Heart right ventricle (tissue), 16 donors: ENCODE data around the gene PIEZO1. TPM values are rescaled to one million over a fixed set of nuclear protein-coding genes. Genes with fewer than 3 reads are reported as not detected.

Experiments used
- ATAC-seq, 8 donors: fragments of 200-7000 bp; cut with Tn5 transposase; one replicate each; pipeline ENCODE4 v1.9.1; 2020; ENCODE audit warnings: mild to moderate bottlenecking in 8 of 8, moderate library complexity in 8 of 8, moderate number of reproducible peaks in 1 of 8
- DNase-seq, 2 donors: peaks; one replicate each; pipeline ENCODE4 v3.0.0-alpha.2; 2020
- H3K27ac ChIP-seq, 10 donors: fragments of 200-600 bp; sonication (generic) in 2 of 10; one replicate each; pipeline versions ENCODE4 v1.5.0 to v1.8.0; 2020 to 2022; ENCODE audit warnings: mild to moderate bottlenecking in 3 of 10
- H3K27me3 ChIP-seq, 7 donors: fragments of 200-600 bp; one replicate each; pipeline ENCODE4 v1.8.0; 2021 to 2022; ENCODE audit warnings: mild to moderate bottlenecking in 2 of 7
- H3K36me3 ChIP-seq, 9 donors: fragments of 200-600 bp; sonication (generic) in 1 of 9; one replicate each; pipeline versions ENCODE4 v1.5.0 to v1.8.0; 2020 to 2022; ENCODE audit warnings: mild to moderate bottlenecking in 2 of 9
- H3K4me1 ChIP-seq, 9 donors: fragments of 200-600 bp; sonication (generic) in 1 of 9; one replicate each; pipeline versions ENCODE4 v1.5.0 to v1.8.0; 2020 to 2022; ENCODE audit warnings: mild to moderate bottlenecking in 4 of 9
- H3K4me3 ChIP-seq, 10 donors: fragments of 200-600 bp; sonication (generic) in 2 of 10; one replicate each; pipeline versions ENCODE4 v1.5.0 to v1.8.0; 2020 to 2022; ENCODE audit warnings: mild to moderate bottlenecking in 7 of 10, moderate library complexity in 2 of 10
- H3K9me3 ChIP-seq, 11 donors: fragments of 200-600 bp in 10 of 11; sonication (generic) in 2 of 11; one replicate each; pipeline versions ENCODE4 v1.5.0 to v1.8.0; 2013 to 2022; ENCODE audit warnings: mild to moderate bottlenecking in 2 of 11, control low read depth in 1 of 11, moderate library complexity in 1 of 11
- WGBS, 2 donors: extraction: QIAGEN DNeasy Blood & Tissue Kit; methylation state at CpG; one replicate each; pipeline ENCODE4 v1.1.7; 2013; ENCODE audit warnings: inconsistent platforms in 1 of 2; 5-methylcytosine and 5-hydroxymethylcytosine counted together
- intact Hi-C, 10 donors: fragments of 100-400 bp; cut with DNase I; formaldehyde crosslinking; loops; one replicate each; pipeline versions ENCODE4 v1.11.1 to v1.14.2; 2022
- polyA plus RNA-seq, 2 donors: library from polyadenylated mRNA; stranded (reverse); fragments of 200-250 nt; gene quantifications; one replicate each; pipeline ENCODE4 v1.2.3, GENCODE V29; 2013
- total RNA-seq, 10 donors: library from RNA; stranded (reverse); fragmentation: NEBNext Ultra II Directional in 3 of 10; extraction: Animal tissue kit (Norgen Biotek cat#: 25700) in 3 of 10; gene quantifications; one replicate each; pipeline versions ENCODE4 v1.2.1 to v1.2.4, GENCODE V29; 2021 to 2023
- TF ChIP-seq, protein P1 (sequence below), 9 donors: fragments of 200-600 bp; sonication (generic) in 2 of 9; IDR thresholded peaks; one replicate each; pipeline versions ENCODE4 v1.5.0 to v1.8.0; 2021 to 2022; ENCODE audit warnings: antibody characterized with exemption in 9 of 9, mild to moderate bottlenecking in 5 of 9, moderate library complexity in 1 of 9
- donor health status: Arrhythmogenic right ventricular cardiomyopathy.
- donor health status: ischemic (EF 13 %, LVEDD 7.1; RV severe dilation, severe dysfunction).
- donor health status: healthy with polysubstance abuse.
- donor health status: DM: no; HTN: yes; CAD: no.
- donor health status: DM: no; HTN: no; CAD: no.
- donor health status: ischemic (EF 25% LVEDD 6.9; RV normal size, moderate dysfunction).
- donor health status: ischemic (EF 25% LVEDD 5.7; RV mildly dilated, moderate dysfunction).
- donor health status: healthy.
- donor health status: DM: yes; HTN: yes; CAD: no.
- donor health status: Ischemic cardiomyopathy.
- donor health status: ischemic (EF 35%, LVEDD 5.7; RV mildly dilated, moderate dysfunction).
- donor health status: nonischemic (EF 11% LVEDD 7.7; RV severe dilation, severe dysfunction).
- donor health status: DM: yes; HTN: yes; CAD: no.
- donor health status: PGD.
- donor health status: ischemic (EF 29% LVEDD 5.4; RV normal size, mild dysfunction).
- donor health status: nonischemic (EF 23%, LVEDD 6.1; RV moderate dilation, normal function).

PIEZO1 gene
- total and polyA plus RNA-seq, 12 donors, result 12.3 to 78.2 (median 18.0) TPM

DNA sequence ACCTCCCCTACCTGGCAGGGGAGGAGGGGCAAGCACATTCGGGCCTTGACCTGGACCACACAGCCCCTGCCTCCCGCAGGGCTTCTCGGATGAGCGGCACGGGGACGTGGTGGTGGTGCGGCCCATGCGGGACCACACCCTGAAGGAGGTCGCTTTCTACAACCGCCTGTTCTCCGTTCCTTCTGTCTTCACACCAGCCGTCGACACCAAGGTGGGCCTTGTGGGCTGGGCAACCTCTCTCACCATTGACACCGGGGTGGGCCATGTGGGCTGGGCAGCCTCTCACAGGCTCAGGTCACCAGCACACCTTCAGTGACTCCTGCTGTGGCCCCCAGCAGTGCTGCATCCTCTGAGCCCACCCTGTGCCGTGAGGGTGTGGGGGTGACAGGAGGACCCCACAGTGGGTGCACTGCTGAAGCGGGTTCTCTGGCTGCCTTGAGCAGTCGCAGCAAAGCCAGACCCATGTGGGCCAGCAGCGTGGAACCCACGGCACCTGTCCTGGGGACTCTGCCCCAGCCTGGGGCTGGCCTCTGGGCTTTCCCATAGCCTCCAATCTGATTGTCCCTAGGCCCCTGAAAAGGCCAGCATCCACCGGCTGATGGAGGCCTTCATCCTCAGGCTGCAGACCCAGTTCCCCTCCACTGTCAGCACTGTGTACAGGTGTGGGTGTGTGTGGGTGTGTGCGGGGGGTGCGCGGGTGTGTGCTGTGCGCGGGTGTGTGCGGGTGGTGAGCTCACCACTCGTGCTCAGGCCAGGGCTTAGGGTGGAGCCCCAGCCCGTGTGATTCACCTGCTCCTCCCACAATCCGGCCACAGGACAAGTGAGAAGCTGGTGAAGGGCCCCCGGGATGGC is 71.2 kb downstream of the PIEZO1 start:
- no peaks in the 10 kb centered on the region for H3K9me3 ChIP-seq
- WGBS, 2 donors, result 91 to 92% methylated on average over 30 of the region's 30 CpGs
- ATAC-seq, result no peak
- DNase-seq, result no peak
- TF ChIP-seq, protein P1, sequence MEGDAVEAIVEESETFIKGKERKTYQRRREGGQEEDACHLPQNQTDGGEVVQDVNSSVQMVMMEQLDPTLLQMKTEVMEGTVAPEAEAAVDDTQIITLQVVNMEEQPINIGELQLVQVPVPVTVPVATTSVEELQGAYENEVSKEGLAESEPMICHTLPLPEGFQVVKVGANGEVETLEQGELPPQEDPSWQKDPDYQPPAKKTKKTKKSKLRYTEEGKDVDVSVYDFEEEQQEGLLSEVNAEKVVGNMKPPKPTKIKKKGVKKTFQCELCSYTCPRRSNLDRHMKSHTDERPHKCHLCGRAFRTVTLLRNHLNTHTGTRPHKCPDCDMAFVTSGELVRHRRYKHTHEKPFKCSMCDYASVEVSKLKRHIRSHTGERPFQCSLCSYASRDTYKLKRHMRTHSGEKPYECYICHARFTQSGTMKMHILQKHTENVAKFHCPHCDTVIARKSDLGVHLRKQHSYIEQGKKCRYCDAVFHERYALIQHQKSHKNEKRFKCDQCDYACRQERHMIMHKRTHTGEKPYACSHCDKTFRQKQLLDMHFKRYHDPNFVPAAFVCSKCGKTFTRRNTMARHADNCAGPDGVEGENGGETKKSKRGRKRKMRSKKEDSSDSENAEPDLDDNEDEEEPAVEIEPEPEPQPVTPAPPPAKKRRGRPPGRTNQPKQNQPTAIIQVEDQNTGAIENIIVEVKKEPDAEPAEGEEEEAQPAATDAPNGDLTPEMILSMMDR (IDR thresholded peaks at IDR 0.05), result no peak
- H3K4me1 ChIP-seq, result no peaks in the 10 kb centered on the region
- intact Hi-C loops, result no loop called here
- H3K27ac ChIP-seq, result no peak overlapping the region
- no peaks in the 10 kb centered on the region for H3K27me3 ChIP-seq
- no peak overlapping the region for H3K4me3 ChIP-seq
- peaks cover 0 to 65% (median 35%) of the 10 kb centered on the region in 9 donors for H3K36me3 ChIP-seq

DNA sequence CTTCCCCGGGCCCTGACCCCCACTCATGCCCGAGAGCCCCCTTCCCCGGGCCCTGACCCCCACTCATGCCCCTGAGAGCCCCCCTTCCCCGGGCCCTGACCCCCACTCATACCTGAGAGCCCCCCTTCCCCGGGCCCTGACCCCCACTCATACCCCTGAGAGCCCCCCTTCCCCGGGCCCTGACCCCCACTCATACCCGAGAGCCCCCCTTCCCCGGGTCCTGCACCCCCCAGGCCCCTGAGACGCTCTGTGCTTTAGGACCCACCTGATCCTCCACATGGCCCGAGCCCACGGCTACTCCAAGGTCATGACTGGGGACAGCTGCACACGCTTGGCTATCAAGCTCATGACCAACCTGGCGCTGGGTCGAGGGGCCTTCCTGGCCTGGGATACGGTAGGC is 72.0 kb downstream of the PIEZO1 start:
- intact Hi-C loops, result no loop called here
- no peak overlapping the region for H3K4me3 ChIP-seq
- H3K9me3 ChIP-seq, result no peaks in the 10 kb centered on the region
- peaks cover 0 to 58% (median 32%) of the 10 kb centered on the region in 9 donors for H3K36me3 ChIP-seq
- no peak overlapping the region for H3K27ac ChIP-seq
- H3K4me1 ChIP-seq, result peaks cover 0 to 4% (median 0%) of the 10 kb centered on the region in 9 donors
- TF ChIP-seq, protein P1 (IDR thresholded peaks at IDR 0.05), result no peak
- no peaks in the 10 kb centered on the region for H3K27me3 ChIP-seq
- ATAC-seq (no peak), DNase-seq (no peak)
- WGBS, 2 donors, result 80 to 90% methylated on average over 14 to 15 of the region's 15 CpGs

DNA sequence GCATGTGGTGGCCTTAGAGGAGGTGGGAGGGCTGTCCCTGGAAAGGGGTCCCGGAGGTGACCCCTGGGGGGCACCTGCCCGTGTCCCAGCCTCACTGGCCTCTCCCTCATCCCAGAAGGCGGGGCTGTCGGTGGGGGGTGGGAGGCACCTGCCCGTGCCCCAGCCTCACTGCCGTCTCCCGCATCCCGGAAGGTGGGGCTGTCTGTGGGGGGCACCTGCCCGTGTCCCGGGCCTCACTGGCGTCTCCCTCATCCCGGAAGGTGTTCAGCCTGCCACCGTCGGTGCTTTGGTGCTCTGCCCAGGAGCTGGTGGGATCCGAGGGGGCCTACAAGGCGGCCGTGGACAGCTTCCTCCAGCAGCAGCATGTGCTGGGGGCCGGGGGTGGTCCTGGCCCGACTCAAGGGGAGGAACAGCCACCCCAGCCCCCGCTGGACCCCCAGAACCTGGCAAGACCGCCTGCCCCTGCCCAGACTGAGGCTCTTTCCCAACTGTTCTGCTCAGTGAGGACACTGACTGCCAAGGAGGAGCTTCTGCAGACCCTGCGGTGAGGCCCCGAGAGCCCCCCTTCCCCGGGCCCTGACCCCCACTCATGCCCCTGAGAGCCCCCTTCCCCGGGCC is 72.5 kb downstream of the PIEZO1 start:
- ATAC-seq (no peak), DNase-seq (no peak)
- Histone ChIP-seq H3K36me3 (peaks cover 0 to 52% (median 31%) of the 10 kb centered on the region in 9 donors), H3K9me3 (no peaks in the 10 kb centered on the region), H3K4me3 (no peak overlapping the region), H3K4me1 (peaks cover under 1 to 10% (median 2%) of the 10 kb centered on the region in 9 donors), H3K27ac (no peak overlapping the region), H3K27me3 (no peaks in the 10 kb centered on the region)
- 84 to 86% methylated on average over 23 to 25 of the region's 25 CpGs for WGBS, 2 donors
- TF ChIP-seq, protein P1 (IDR thresholded peaks at IDR 0.05), result no peak
- intact Hi-C loops, result no loop called here

DNA sequence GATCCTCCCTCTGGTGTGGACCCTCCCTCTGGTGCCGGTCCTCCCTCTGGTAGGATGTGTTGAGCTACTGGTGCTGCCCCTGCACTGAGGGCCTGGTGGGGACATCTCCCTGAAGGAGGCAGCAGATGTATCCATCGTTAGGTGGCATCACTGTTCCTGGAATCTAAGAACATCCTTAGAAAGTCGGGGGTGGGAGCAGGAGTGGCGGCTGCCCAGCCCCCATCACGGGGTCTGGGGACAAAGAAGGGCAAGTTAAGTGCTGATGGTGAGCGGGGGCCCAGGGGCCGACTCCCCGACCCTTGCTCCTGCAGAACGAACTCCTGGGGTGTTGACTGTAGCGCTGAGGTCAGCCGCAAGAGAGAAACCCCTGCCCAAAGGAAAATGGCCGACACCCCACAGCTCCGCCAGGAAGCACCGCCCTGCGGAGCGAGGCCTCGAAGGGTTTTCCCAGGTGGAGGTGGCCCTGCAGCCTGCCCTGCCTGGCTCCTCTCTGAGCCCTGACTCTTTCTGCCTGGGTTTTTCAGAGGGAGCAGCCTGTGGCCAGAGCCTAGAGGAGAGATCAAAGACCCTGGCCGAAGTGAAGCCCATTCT is 73.2 kb downstream of the PIEZO1 start:
- no peak for DNase-seq
- Histone ChIP-seq H3K4me3 (no peak overlapping the region), H3K36me3 (peaks cover 0 to 46% (median 25%) of the 10 kb centered on the region in 9 donors), H3K27ac (no peak overlapping the region), H3K4me1 (peaks cover 7 to 16% (median 9%) of the 10 kb centered on the region in 9 donors), H3K27me3 (no peaks in the 10 kb centered on the region), H3K9me3 (no peaks in the 10 kb centered on the region)
- WGBS, 2 donors, result 81 to 83% methylated on average over 18 of the region's 18 CpGs
- TF ChIP-seq, protein P1 (IDR thresholded peaks at IDR 0.05), result no peak
- intact Hi-C loops, result no loop called here
- no peak for ATAC-seq
